Ovary (tissue), 3 donors: Measurements from ENCODE around the gene LEO1.

Experiments used
- EP300 ChIP-seq: sonication (generic); formaldehyde crosslinking; IDR thresholded peaks from one replicate; pipeline ENCODE4 v1.6.1; 2017; ENCODE audit warnings: antibody characterized with exemption
- POLR2A ChIP-seq: fragments of 450-650 bp; IDR thresholded peaks from one replicate; pipeline ENCODE4 v1.6.1; 2017; ENCODE audit warnings: antibody characterized with exemption, mild to moderate bottlenecking, moderate library complexity
- TF ChIP-seq, protein P1 (sequence below), 3 donors: fragments of 450-650 bp in 2 of 3; fragments of 200-600 bp in 1 of 3; IDR thresholded peaks; one replicate each; pipeline versions ENCODE4 v1.5.1 to v1.8.0; 2016 to 2022; ENCODE audit warnings: antibody characterized with exemption in 3 of 3, mild to moderate bottlenecking in 1 of 3
- donor health status: DM: no; HTN: no; CAD: no.

- TF ChIP-seq EP300, result no peak
- no peak for TF ChIP-seq POLR2A
- TF ChIP-seq, protein P1, sequence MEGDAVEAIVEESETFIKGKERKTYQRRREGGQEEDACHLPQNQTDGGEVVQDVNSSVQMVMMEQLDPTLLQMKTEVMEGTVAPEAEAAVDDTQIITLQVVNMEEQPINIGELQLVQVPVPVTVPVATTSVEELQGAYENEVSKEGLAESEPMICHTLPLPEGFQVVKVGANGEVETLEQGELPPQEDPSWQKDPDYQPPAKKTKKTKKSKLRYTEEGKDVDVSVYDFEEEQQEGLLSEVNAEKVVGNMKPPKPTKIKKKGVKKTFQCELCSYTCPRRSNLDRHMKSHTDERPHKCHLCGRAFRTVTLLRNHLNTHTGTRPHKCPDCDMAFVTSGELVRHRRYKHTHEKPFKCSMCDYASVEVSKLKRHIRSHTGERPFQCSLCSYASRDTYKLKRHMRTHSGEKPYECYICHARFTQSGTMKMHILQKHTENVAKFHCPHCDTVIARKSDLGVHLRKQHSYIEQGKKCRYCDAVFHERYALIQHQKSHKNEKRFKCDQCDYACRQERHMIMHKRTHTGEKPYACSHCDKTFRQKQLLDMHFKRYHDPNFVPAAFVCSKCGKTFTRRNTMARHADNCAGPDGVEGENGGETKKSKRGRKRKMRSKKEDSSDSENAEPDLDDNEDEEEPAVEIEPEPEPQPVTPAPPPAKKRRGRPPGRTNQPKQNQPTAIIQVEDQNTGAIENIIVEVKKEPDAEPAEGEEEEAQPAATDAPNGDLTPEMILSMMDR (IDR thresholded peaks at IDR 0.05), result no peak
Measured at GRCh38 chr15:51931638-51932037, 39.9 kb downstream of the LEO1 start.
